HepG2 (cell line): ENCODE results near the gene DOCK3. TPM values are rescaled to one million over a fixed set of nuclear protein-coding genes. Genes with fewer than 3 reads are reported as not detected.

ENCODE experiments used
- ATAC-seq: fragments of 200-7000 bp; cut with Tn5 transposase; 3 replicates; pipeline ENCODE4 v1.9.1; 2020; ENCODE audit warnings: mild to moderate bottlenecking, moderate library complexity
- BruUV-seq: library from RNA; stranded (reverse); fragments of 400-500 nt; replicated peaks from 2 replicates; lab custom pipeline; 2021; lab: Mats Ljungman, UMichigan
- CTCF ChIA-PET: fragments of 300-600 bp; formaldehyde crosslinking; extraction: SDS; loops from one replicate; lab custom pipeline; 2021; ENCODE audit warnings: low total read pairs, inconsistent platforms, low intra/inter-chr PET ratio; lab: Yijun Ruan, JAX
- POLR2A ChIA-PET: fragments of 350-600 bp; sonication (Branson Sonifier 250); formaldehyde crosslinking; loops from one replicate; lab custom pipeline; 2020; ENCODE audit warnings: antibody characterized with exemption, inconsistent platforms; lab: Yijun Ruan, JAX
- DNase-seq: peaks from one replicate; pipeline ENCODE4 v3.0.0-alpha.2; 2015; ENCODE audit warnings: low spot score
- FAIRE-seq: peaks from 3 replicates; lab custom pipeline; 2011; peaks lifted over from hg19 to GRCh38; lab: Jason Lieb, UNC
- H2AFZ ChIP-seq: one replicate; pipeline ENCODE4 v1.6.1; 2011; ENCODE audit warnings: low read length, inconsistent platforms
- H3K27ac ChIP-seq: fragments of 300-600 bp; 3 replicates; pipeline ENCODE4 v1.8.0; 2011; ENCODE audit warnings: mixed run types, mild to moderate bottlenecking, mixed read lengths, low read length, inconsistent platforms; ENCODE audit not compliant: insufficient read depth; ENCODE audit errors: extremely low read length
- H3K27me3 ChIP-seq, 2 experiments: fragments of 200-600 bp in 1 of 2; 2 replicates in 1 of 2; 3 replicates in 1 of 2; pipeline versions ENCODE4 v1.6.0 to v1.8.0; 2011; ENCODE audit warnings: low read length in 2 of 2, mild to moderate bottlenecking in 2 of 2, moderate library complexity in 2 of 2, inconsistent platforms in 1 of 2; ENCODE audit not compliant: insufficient read depth in 2 of 2, control insufficient read depth in 1 of 2
- H3K36me3 ChIP-seq, 2 experiments: fragments of 200-600 bp in 1 of 2; replicated peaks in 1 of 2; 2 replicates in 1 of 2; 3 replicates in 1 of 2; pipeline versions ENCODE4 v1.5.1 to v1.8.0; 2011; ENCODE audit warnings: low read length in 2 of 2, inconsistent platforms in 1 of 2; ENCODE audit not compliant: insufficient read depth in 2 of 2, control insufficient read depth in 1 of 2
- H3K4me1 ChIP-seq: 2 replicates; pipeline ENCODE4 v1.5.1; 2012; ENCODE audit warnings: low read length, inconsistent platforms; ENCODE audit not compliant: insufficient read depth
- H3K4me2 ChIP-seq: 2 replicates; pipeline ENCODE4 v1.6.0; 2011; ENCODE audit warnings: low read depth, low read length, inconsistent platforms
- H3K4me3 ChIP-seq, 3 experiments: fragments of 200-600 bp in 1 of 3; sonication (generic), shearing (Covaris generic) in 1 of 3; replicated peaks in 1 of 3; 2 replicates each; pipeline ENCODE4 v1.5.1; 2011 to 2016; ENCODE audit warnings: low read length in 3 of 3, inconsistent platforms in 2 of 3, low read depth in 2 of 3, mild to moderate bottlenecking in 2 of 3, control low read depth in 1 of 3, mixed read lengths in 1 of 3; ENCODE audit not compliant: insufficient read depth in 1 of 3
- H3K79me2 ChIP-seq: one replicate; pipeline ENCODE4 v1.6.1; 2011; ENCODE audit warnings: low read length, inconsistent platforms; ENCODE audit not compliant: insufficient read depth
- H3K9ac ChIP-seq: 2 replicates; pipeline ENCODE4 v1.6.0; 2011; ENCODE audit warnings: mild to moderate bottlenecking, low read depth, low read length, inconsistent platforms; ENCODE audit not compliant: insufficient read depth
- H3K9me3 ChIP-seq: 2 replicates; pipeline ENCODE4 v1.5.1; 2012; ENCODE audit warnings: mild to moderate bottlenecking, low read length
- H4K20me1 ChIP-seq: 2 replicates; pipeline ENCODE4 v1.6.0; 2011; ENCODE audit warnings: inconsistent platforms, mild to moderate bottlenecking, low read length, moderate library complexity; ENCODE audit not compliant: insufficient read depth
- ETV5 ChIP-seq: IDR thresholded peaks from 2 replicates; pipeline ENCODE4 v1.6.1; 2018; ENCODE audit warnings: missing biosample characterization, missing genetic modification reagents, inconsistent platforms, borderline replicate concordance
- HDAC1 ChIP-seq: sonication (generic); formaldehyde crosslinking; IDR thresholded peaks from 2 replicates; pipeline ENCODE4 v1.5.1; 2020; ENCODE audit warnings: mild to moderate bottlenecking, missing genetic modification reagents
- MTERF4 ChIP-seq: sonication (generic); formaldehyde crosslinking; IDR thresholded peaks from 2 replicates; pipeline ENCODE4 v1.8.0; 2023; ENCODE audit warnings: mild to moderate bottlenecking, missing genetic modification reagents
- SKI ChIP-seq: fragments of 450-650 bp; IDR thresholded peaks from one replicate; pipeline ENCODE4 v1.6.1; 2018; ENCODE audit warnings: mild to moderate bottlenecking; ENCODE audit not compliant: partially characterized antibody
- SP5 ChIP-seq: IDR thresholded peaks from 2 replicates; pipeline ENCODE4 v1.6.1; 2016; ENCODE audit warnings: low read depth, borderline replicate concordance
- ZNF3 ChIP-seq: IDR thresholded peaks from 2 replicates; pipeline ENCODE4 v1.7.0; 2017; ENCODE audit warnings: inconsistent platforms
- ZNF441 ChIP-seq: sonication (generic); formaldehyde crosslinking; IDR thresholded peaks from 2 replicates; pipeline ENCODE4 v1.7.0; 2021; ENCODE audit warnings: missing genetic modification reagents, borderline replicate concordance
- ZNF556 ChIP-seq: sonication (generic); formaldehyde crosslinking; IDR thresholded peaks from 2 replicates; pipeline ENCODE4 v1.4.0; 2020; ENCODE audit warnings: mild to moderate bottlenecking, missing genetic modification reagents, borderline replicate concordance
- ZNF619 ChIP-seq: sonication (generic); formaldehyde crosslinking; IDR thresholded peaks from 2 replicates; pipeline ENCODE4 v1.4.0; 2020; ENCODE audit warnings: mild to moderate bottlenecking, missing genetic modification reagents
- ZNF709 ChIP-seq: sonication (generic); formaldehyde crosslinking; IDR thresholded peaks from 2 replicates; pipeline ENCODE4 v1.5.0; 2020; ENCODE audit warnings: mild to moderate bottlenecking, missing genetic modification reagents
- ZNF775 ChIP-seq: sonication (generic); formaldehyde crosslinking; IDR thresholded peaks from 2 replicates; pipeline ENCODE4 v1.4.0; 2020; ENCODE audit warnings: missing genetic modification reagents, mild to moderate bottlenecking, moderate library complexity, borderline replicate concordance
- ZNF816 ChIP-seq: sonication (generic); formaldehyde crosslinking; IDR thresholded peaks from 2 replicates; pipeline ENCODE4 v1.8.0; 2022; ENCODE audit warnings: missing genetic modification reagents, mild to moderate bottlenecking, borderline replicate concordance
- WGBS: methylation state at CpG from one replicate; pipeline ENCODE4 v1.1.6; 2017; ENCODE audit warnings: low lambda C conversion rate; 5-methylcytosine and 5-hydroxymethylcytosine counted together
- in situ Hi-C: cut with HindIII; loops from 2 replicates; pipeline ENCODE4 v1.10.0; 2017; ENCODE audit warnings: low pct_unique_long_range_greater_than_20kb; ENCODE audit not compliant: extremely low pct_ligation_motif_present
- intact Hi-C: fragments of 100-400 bp; cut with micrococcal nuclease; formaldehyde crosslinking; loops from one replicate; pipeline ENCODE4 v1.10.0; 2022; ENCODE audit not compliant: unreplicated experiment
- polyA plus RNA-seq, 8 experiments: library from polyadenylated mRNA; depleted of rRNA in 3 of 8; stranded (reverse) in 7 of 8; unstranded in 1 of 8; fragments of >200 nt; fragmentation: Illumina TruSeq in 4 of 8; extraction: Trizol in 4 of 8; gene quantifications; 2 replicates each; pipeline versions ENCODE4 v1.2.1 to v1.2.3, GENCODE V29; 2011 to 2016; ENCODE audit warnings: low read depth in 4 of 8, missing spikeins in 1 of 8, mixed read lengths in 1 of 8; ENCODE audit not compliant: insufficient read depth in 1 of 8
- total RNA-seq, 5 experiments: library from RNA; depleted of rRNA; stranded (reverse); fragments of >200 nt; fragmentation: Illumina TruSeq; extraction: Trizol; gene quantifications; 2 replicates each; pipeline ENCODE4 v1.2.3, GENCODE V29; 2016; ENCODE audit warnings: low read depth in 1 of 5
- TF ChIP-seq, protein P1 (sequence below): IDR thresholded peaks from 2 replicates; pipeline ENCODE4 v1.6.1; 2016; ENCODE audit warnings: low read depth, borderline replicate concordance
- TF ChIP-seq, protein P2 (sequence below): sonication (generic); formaldehyde crosslinking; IDR thresholded peaks from 2 replicates; pipeline ENCODE4 v1.8.1; 2023; ENCODE audit warnings: mild to moderate bottlenecking, missing genetic modification reagents

DOCK3 gene
- total and polyA plus RNA-seq, 2 of the 13 experiments (the other 11 are each of a cell fraction or from before 2014, with no cell fraction given) = not detected

- no peak overlapping the region for H3K4me3 ChIP-seq
- BruUV-seq = no TSS peak
- no peak overlapping the region for H2AFZ ChIP-seq
- POLR2A ChIA-PET = no interaction called here
- no peak for ATAC-seq
- in situ Hi-C loops = no loop called here
- 0% methylated on average over 1 of the region's 1 CpG for WGBS
- FAIRE-seq = no peak
- H3K79me2 ChIP-seq = no peaks in the 10 kb centered on the region
- intact Hi-C loops = no loop called here
- no peak for TF ChIP-seq ZNF816
- no peaks in the 10 kb centered on the region for H3K9me3 ChIP-seq
- H3K4me1 ChIP-seq = peaks cover 13% of the 10 kb centered on the region
- no peaks in the 10 kb centered on the region; a peak in 3 of 5 replicates for H3K27me3 ChIP-seq
- H3K9ac ChIP-seq = no peak overlapping the region
- H3K36me3 ChIP-seq = no peaks in the 10 kb centered on the region
- DNase-seq = no peak
- CTCF ChIA-PET = no interaction called here
- no peak overlapping the region for H3K4me2 ChIP-seq
- no peak overlapping the region for H3K27ac ChIP-seq
- no peaks in the 10 kb centered on the region for H4K20me1 ChIP-seq
These were observed 661.5 kb downstream of the DOCK3 start for GRCh38 chr3:51336261-51336660.

- H3K9ac ChIP-seq = no peak overlapping the region
- no peak for DNase-seq
- FAIRE-seq = no peak
- TF ChIP-seq MTERF4 (CRISPR knock-in tag) (no peak), SKI (no peak), ETV5 (CRISPR knock-in tag) (no peak), HDAC1 (no peak), ZNF3 (CRISPR knock-in tag) (no peak), ZNF709 (no peak), ZNF775 (CRISPR knock-in tag) (no peak), SP5 (no peak), ZNF441 (no peak), ZNF619 (CRISPR knock-in tag) (no peak), ZNF556 (CRISPR knock-in tag) (no peak)
- TF ChIP-seq, protein P1, sequence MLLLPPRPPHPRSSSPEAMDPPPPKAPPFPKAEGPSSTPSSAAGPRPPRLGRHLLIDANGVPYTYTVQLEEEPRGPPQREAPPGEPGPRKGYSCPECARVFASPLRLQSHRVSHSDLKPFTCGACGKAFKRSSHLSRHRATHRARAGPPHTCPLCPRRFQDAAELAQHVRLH = no peak
- TF ChIP-seq, protein P2, sequence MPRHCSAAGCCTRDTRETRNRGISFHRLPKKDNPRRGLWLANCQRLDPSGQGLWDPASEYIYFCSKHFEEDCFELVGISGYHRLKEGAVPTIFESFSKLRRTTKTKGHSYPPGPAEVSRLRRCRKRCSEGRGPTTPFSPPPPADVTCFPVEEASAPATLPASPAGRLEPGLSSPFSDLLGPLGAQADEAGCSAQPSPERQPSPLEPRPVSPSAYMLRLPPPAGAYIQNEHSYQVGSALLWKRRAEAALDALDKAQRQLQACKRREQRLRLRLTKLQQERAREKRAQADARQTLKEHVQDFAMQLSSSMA = no peak
These were observed 662.9 kb downstream of the DOCK3 start for GRCh38 chr3:51337666-51338065.

More at GRCh38 chr3:51337666-51338065, 662.9 kb downstream of the DOCK3 start:
- ChIA-PET POLR2A (no interaction called here), CTCF (no interaction called here)
- no peaks in the 10 kb centered on the region for H3K9me3 ChIP-seq
- no peak overlapping the region for H3K4me3 ChIP-seq
- no peak for ATAC-seq
- H3K36me3 ChIP-seq = no peaks in the 10 kb centered on the region
- no peaks in the 10 kb centered on the region for H3K79me2 ChIP-seq
- no peak overlapping the region for H2AFZ ChIP-seq
- in situ Hi-C loops (no loop called here), intact Hi-C loops (no loop called here)
- H4K20me1 ChIP-seq = no peaks in the 10 kb centered on the region
- no TSS peak for BruUV-seq
- peaks cover 13% of the 10 kb centered on the region for H3K4me1 ChIP-seq
- H3K27me3 ChIP-seq = no peaks in the 10 kb centered on the region; a peak in 3 of 5 replicates
- H3K4me2 ChIP-seq = no peak overlapping the region
- WGBS = 0% methylated on average over 1 of the region's 1 CpG
- no peak overlapping the region for H3K27ac ChIP-seq
